SU-DHL-6 (cell line): ENCODE results near the gene JPH4.

Experiments
- CTCF ChIP-seq: fragments of 200-600 bp; sonication (generic); IDR thresholded peaks from one replicate; pipeline ENCODE4 v1.5.1; 2017; ENCODE audit warnings: antibody characterized with exemption, mild to moderate bottlenecking, low read length, moderate library complexity; ENCODE audit not compliant: insufficient read depth, poor library complexity, severe bottlenecking
- EZH2phosphoT487 ChIP-seq: fragments of 200-600 bp; sonication (generic), shearing (Covaris generic); conservative IDR thresholded peaks from 2 replicates; pipeline ENCODE4 v1.6.1; 2018; ENCODE audit warnings: mild to moderate bottlenecking, antibody characterized with exemption, low read length, moderate library complexity, mixed read lengths

GRCh38 chr14:23613242-23614070 lies 34.9 kb upstream of the JPH4 start:
- TF ChIP-seq CTCF (no peak), EZH2phosphoT487 (no peak)
